Fibroblast of mammary gland (primary cell): ENCODE measurements around the gene FAM20A.

Experiments
- DNase-seq: peaks from one replicate; pipeline ENCODE4 v3.0.0-alpha.2; 2010; ENCODE audit warnings: low read depth
- H3K4me3 ChIP-seq: 2 replicates; pipeline ENCODE4 v1.5.1; 2011; ENCODE audit warnings: low read depth, mild to moderate bottlenecking, low read length, moderate library complexity; ENCODE audit not compliant: control insufficient read depth
- CTCF ChIP-seq: conservative IDR thresholded peaks from 2 replicates; pipeline ENCODE4 v1.5.1; 2011; ENCODE audit warnings: low read depth, low read length, inconsistent platforms; ENCODE audit not compliant: control insufficient read depth, insufficient read depth

The FAM20A gene

GRCh38 chr17:68579194-68579927 is 21.8 kb downstream of the FAM20A start:
- peak; percentile 46 for DNase-seq
- no peak overlapping the region for H3K4me3 ChIP-seq
- no peak for TF ChIP-seq CTCF

GRCh38 chr17:68578236-68578635 is 22.9 kb downstream of the FAM20A start:
- TF ChIP-seq CTCF = no peak
- no peak for DNase-seq
- no peak overlapping the region for H3K4me3 ChIP-seq

- no peak for DNase-seq
- no peak overlapping the region for H3K4me3 ChIP-seq
- no peak for TF ChIP-seq CTCF
Measured at GRCh38 chr17:68577497-68577821, 23.7 kb downstream of the FAM20A start.

DNA sequence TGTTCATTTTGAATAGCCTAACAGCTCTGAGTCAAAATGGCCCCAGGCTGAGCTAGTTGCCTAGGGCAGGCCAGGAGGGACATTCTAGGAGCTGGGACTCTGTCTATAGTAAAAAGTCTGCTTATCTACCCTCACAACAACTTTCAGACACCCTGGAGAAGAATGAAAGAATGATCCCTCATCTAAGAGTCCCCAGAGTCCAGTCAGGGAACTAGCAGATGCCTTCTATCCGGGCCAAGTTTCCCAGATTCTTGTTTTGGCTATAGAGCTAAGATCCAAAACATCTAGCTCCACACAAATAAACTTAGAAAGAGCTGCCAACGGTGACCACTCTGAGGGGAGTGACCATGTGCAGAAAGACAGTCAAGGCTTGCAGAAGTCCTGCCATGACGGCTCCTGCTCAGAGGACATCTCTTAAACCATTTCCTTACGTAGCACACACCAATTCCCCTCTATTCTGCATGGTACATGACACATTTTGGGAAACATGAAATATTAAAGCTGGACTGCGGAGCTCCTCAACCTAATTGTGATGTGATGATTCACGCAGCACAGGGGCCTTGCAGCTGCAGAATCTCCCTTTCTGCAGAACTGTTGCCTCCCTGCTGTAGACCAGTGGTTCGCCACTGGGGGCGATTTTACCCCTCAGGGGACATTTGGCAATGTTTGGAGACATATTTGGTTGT is 24.2 kb downstream of the FAM20A start:
- peak; percentile 95 for DNase-seq
- TF ChIP-seq CTCF = peak; percentile 46
- no peak overlapping the region for H3K4me3 ChIP-seq

- no peak for TF ChIP-seq CTCF
- DNase-seq = no peak
- no peak overlapping the region for H3K4me3 ChIP-seq
Measured at GRCh38 chr17:68576137-68576536, 25.0 kb downstream of the FAM20A start.

DNA sequence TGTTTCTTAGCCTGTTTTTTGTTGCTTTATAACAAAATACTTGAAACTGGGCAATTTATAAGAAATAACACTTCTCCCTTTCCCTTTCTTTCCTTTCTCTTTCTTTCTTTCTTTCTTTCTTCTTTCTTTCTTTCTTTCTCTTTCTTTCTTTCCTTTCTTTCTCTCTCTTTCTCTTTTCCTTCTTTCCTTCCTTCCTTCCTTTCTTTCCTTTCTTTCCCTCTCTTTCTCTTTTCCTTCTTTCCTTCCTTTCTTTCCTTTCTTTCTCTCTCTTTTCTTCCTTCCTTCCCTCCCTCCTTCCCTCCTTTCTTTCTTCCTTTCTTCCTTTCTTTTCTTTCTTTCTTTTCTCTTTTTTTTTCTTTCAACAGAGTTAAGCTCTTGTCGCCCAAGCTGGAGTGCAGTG is 27.8 kb downstream of the FAM20A start:
- no peak for TF ChIP-seq CTCF
- no peak for DNase-seq
- no peak overlapping the region for H3K4me3 ChIP-seq
